ENCODE results near the gene OR1J4.

DNA sequence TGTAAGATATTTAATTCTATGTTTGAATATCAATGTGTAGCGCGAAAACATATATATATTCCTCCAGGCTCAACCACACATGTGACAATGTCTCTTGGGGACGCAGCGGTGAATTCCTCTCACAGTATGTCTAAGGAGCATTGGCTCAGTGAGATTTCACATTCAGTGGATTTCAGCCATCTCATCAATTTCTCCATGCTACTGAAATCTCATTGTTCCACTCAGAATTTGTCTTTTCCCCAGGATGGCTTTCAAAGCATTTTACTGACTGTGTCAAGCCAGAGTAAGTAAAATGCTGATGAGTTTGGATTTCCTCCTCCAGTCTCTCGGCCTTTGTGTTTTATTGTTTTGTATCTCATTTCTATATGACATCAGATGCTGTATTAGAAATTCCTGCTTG is 39.9 kb upstream of the OR1J4 start:
- TF ChIP-seq, protein P1, sequence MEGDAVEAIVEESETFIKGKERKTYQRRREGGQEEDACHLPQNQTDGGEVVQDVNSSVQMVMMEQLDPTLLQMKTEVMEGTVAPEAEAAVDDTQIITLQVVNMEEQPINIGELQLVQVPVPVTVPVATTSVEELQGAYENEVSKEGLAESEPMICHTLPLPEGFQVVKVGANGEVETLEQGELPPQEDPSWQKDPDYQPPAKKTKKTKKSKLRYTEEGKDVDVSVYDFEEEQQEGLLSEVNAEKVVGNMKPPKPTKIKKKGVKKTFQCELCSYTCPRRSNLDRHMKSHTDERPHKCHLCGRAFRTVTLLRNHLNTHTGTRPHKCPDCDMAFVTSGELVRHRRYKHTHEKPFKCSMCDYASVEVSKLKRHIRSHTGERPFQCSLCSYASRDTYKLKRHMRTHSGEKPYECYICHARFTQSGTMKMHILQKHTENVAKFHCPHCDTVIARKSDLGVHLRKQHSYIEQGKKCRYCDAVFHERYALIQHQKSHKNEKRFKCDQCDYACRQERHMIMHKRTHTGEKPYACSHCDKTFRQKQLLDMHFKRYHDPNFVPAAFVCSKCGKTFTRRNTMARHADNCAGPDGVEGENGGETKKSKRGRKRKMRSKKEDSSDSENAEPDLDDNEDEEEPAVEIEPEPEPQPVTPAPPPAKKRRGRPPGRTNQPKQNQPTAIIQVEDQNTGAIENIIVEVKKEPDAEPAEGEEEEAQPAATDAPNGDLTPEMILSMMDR (IDR thresholded peaks at IDR 0.05 in 4 of 5, conservative IDR thresholded peaks at IDR 0.05 in 1 of 5): no peak
- TF ChIP-seq POLR2A (IDR thresholded peaks at IDR 0.05): no peak

All from gastrocnemius medialis (tissue), 4 donors.